ENCODE results near the gene IL1RN.

Gene IL1RN

GRCh38 chr2:113124984-113125855 is 2.2 kb upstream of the IL1RN start:
- in situ Hi-C loops (cut with HindIII; ENCODE audit: low sequenced_read_pairs) = no loop called here

- in situ Hi-C loops (cut with HindIII; ENCODE audit: low sequenced_read_pairs) = no loop called here
These were observed 510 bp downstream of the IL1RN start for GRCh38 chr2:113127646-113128570.

- in situ Hi-C loops (cut with HindIII; ENCODE audit: low sequenced_read_pairs) = loop anchor here (10.0 kb wide), 1 partner anchor 55 kb away; no protein-coding TSS in a partner anchor
These were observed 2.2 kb downstream of the IL1RN start for GRCh38 chr2:113129519-113130078.

- in situ Hi-C loops (cut with HindIII; ENCODE audit: low sequenced_read_pairs) = loop anchor here (10.0 kb wide), 1 partner anchor 57 kb away; no protein-coding TSS in a partner anchor
These were observed 4.2 kb downstream of the IL1RN start for GRCh38 chr2:113131352-113132185.

- in situ Hi-C loops (cut with HindIII; ENCODE audit: low sequenced_read_pairs) = loop anchor here (10.0 kb wide), 1 partner anchor 58 kb away; no protein-coding TSS in a partner anchor
These were observed 5.1 kb downstream of the IL1RN start for GRCh38 chr2:113132414-113133021.

- in situ Hi-C loops (cut with HindIII; ENCODE audit: low sequenced_read_pairs) = loop anchor here (10.0 kb wide), 1 partner anchor 59 kb away; no protein-coding TSS in a partner anchor
These were observed 6.6 kb downstream of the IL1RN start for GRCh38 chr2:113133704-113134598.

GRCh38 chr2:113134717-113135116 is 7.3 kb downstream of the IL1RN start:
- in situ Hi-C loops (cut with HindIII; ENCODE audit: low sequenced_read_pairs) = loop anchor here (10.0 kb wide), 1 partner anchor 60 kb away; no protein-coding TSS in a partner anchor

- in situ Hi-C loops (cut with HindIII; ENCODE audit: low sequenced_read_pairs) = loop anchor here (10.0 kb wide), 1 partner anchor 61 kb away; no protein-coding TSS in a partner anchor
These were observed 7.9 kb downstream of the IL1RN start for GRCh38 chr2:113135317-113135716.

- in situ Hi-C loops (cut with HindIII; ENCODE audit: low sequenced_read_pairs) = loop anchor here (10.0 kb wide), 1 partner anchor 62 kb away; no protein-coding TSS in a partner anchor
These were observed 9.7 kb downstream of the IL1RN start for GRCh38 chr2:113136828-113137775.

- in situ Hi-C loops (cut with HindIII; ENCODE audit: low sequenced_read_pairs) = loop anchor here (10.0 kb wide), 1 partner anchor 63 kb away; no protein-coding TSS in a partner anchor
These were observed 10.4 kb downstream of the IL1RN start for GRCh38 chr2:113137827-113138226.

- in situ Hi-C loops (cut with HindIII; ENCODE audit: low sequenced_read_pairs) = loop anchor here (10.0 kb wide), 1 partner anchor 64 kb away; no protein-coding TSS in a partner anchor
These were observed 11.3 kb downstream of the IL1RN start for GRCh38 chr2:113138428-113139322.

GRCh38 chr2:113141451-113141850 is 14.1 kb downstream of the IL1RN start:
- in situ Hi-C loops (cut with HindIII; ENCODE audit: low sequenced_read_pairs) = no loop called here

- in situ Hi-C loops (cut with HindIII; ENCODE audit: low sequenced_read_pairs) = no loop called here
These were observed 14.9 kb downstream of the IL1RN start for GRCh38 chr2:113142290-113142689.

GRCh38 chr2:113144259-113144658 is 16.9 kb downstream of the IL1RN start:
- in situ Hi-C loops (cut with HindIII; ENCODE audit: low sequenced_read_pairs) = no loop called here

- in situ Hi-C loops (cut with HindIII; ENCODE audit: low sequenced_read_pairs) = no loop called here
These were observed 21.5 kb downstream of the IL1RN start for GRCh38 chr2:113148606-113149552.

Measured in DLD1 (cell line).